Liver (tissue), 3 donors: ENCODE measurements around the gene RAB29.

ENCODE experiments used
- ATF3 ChIP-seq: IDR thresholded peaks from 2 replicates; pipeline ENCODE4 v1.6.1; 2016; ENCODE audit warnings: antibody characterized with exemption
- CTCF ChIP-seq: fragments of 150-350 bp; IDR thresholded peaks from 2 replicates; pipeline ENCODE4 v1.5.1; 2017; ENCODE audit warnings: improper control_type of control experiment, low read depth, low read length; ENCODE audit not compliant: missing input control
- EGR1 ChIP-seq, 2 donors: IDR thresholded peaks; 2 replicates each; pipeline ENCODE4 v1.6.1; 2016 to 2018; ENCODE audit warnings: antibody characterized with exemption in 2 of 2, low read depth in 2 of 2
- HNF4A ChIP-seq, 2 donors: conservative IDR thresholded peaks; 2 replicates each; pipeline ENCODE4 v1.6.1; 2016; ENCODE audit warnings: antibody characterized with exemption in 2 of 2, mild to moderate bottlenecking in 2 of 2
- HNF4G ChIP-seq: IDR thresholded peaks from 2 replicates; pipeline ENCODE4 v1.6.1; 2016; ENCODE audit warnings: antibody characterized with exemption
- JUND ChIP-seq, 2 donors: IDR thresholded peaks; 2 replicates each; pipeline ENCODE4 v1.6.1; 2016; ENCODE audit warnings: antibody characterized with exemption in 2 of 2
- RAD21 ChIP-seq, 2 donors: IDR thresholded peaks; 2 replicates each; pipeline ENCODE4 v1.6.1; 2016; ENCODE audit warnings: antibody characterized with exemption in 2 of 2, mild to moderate bottlenecking in 2 of 2
- REST ChIP-seq: IDR thresholded peaks from 2 replicates; pipeline ENCODE4 v1.6.1; 2016; ENCODE audit warnings: antibody characterized with exemption, mild to moderate bottlenecking
- TAF1 ChIP-seq: conservative IDR thresholded peaks from 2 replicates; pipeline ENCODE4 v1.6.1; 2016; ENCODE audit warnings: antibody characterized with exemption, mild to moderate bottlenecking
- YY1 ChIP-seq: IDR thresholded peaks from 2 replicates; pipeline ENCODE4 v1.6.1; 2016; ENCODE audit warnings: antibody characterized with exemption, mild to moderate bottlenecking
- ZBTB33 ChIP-seq: IDR thresholded peaks from 2 replicates; pipeline ENCODE4 v1.6.1; 2016; ENCODE audit warnings: antibody characterized with exemption
- donor health status: healthy.
- donor health status: healthy.

- TF ChIP-seq CTCF (no peak), EGR1 (IDR thresholded peaks at IDR 0.05; ENCODE audit: low read depth in 2 of 2) (no peak), JUND (IDR thresholded peaks at IDR 0.05) (no peak), ATF3 (no peak), YY1 (no peak), REST (no peak), RAD21 (IDR thresholded peaks at IDR 0.05) (no peak), HNF4G (no peak), TAF1 (no peak), ZBTB33 (no peak), HNF4A (conservative IDR thresholded peaks at IDR 0.05) (no peak)
Observed at GRCh38 chr1:205811660-205812059, 36.4 kb upstream of the RAB29 start.
